HepG2 (cell line): ENCODE results near the gene TNFSF13. TPM values are rescaled to one million over a fixed set of nuclear protein-coding genes. Genes with fewer than 3 reads are reported as not detected.

Source experiments
- ATAC-seq: fragments of 200-7000 bp; cut with Tn5 transposase; 3 replicates; pipeline ENCODE4 v1.9.1; 2020; ENCODE audit warnings: mild to moderate bottlenecking, moderate library complexity
- BruUV-seq: library from RNA; stranded (reverse); fragments of 400-500 nt; replicated peaks from 2 replicates; lab custom pipeline; 2021; lab: Mats Ljungman, UMichigan
- CTCF ChIA-PET: fragments of 300-600 bp; formaldehyde crosslinking; extraction: SDS; loops from one replicate; lab custom pipeline; 2021; ENCODE audit warnings: low total read pairs, inconsistent platforms, low intra/inter-chr PET ratio; lab: Yijun Ruan, JAX
- POLR2A ChIA-PET: fragments of 350-600 bp; sonication (Branson Sonifier 250); formaldehyde crosslinking; loops from one replicate; lab custom pipeline; 2020; ENCODE audit warnings: antibody characterized with exemption, inconsistent platforms; lab: Yijun Ruan, JAX
- DNase-seq: peaks from one replicate; pipeline ENCODE4 v3.0.0-alpha.2; 2015; ENCODE audit warnings: low spot score
- FAIRE-seq: peaks from 3 replicates; lab custom pipeline; 2011; peaks lifted over from hg19 to GRCh38; lab: Jason Lieb, UNC
- H2AFZ ChIP-seq: one replicate; pipeline ENCODE4 v1.6.1; 2011; ENCODE audit warnings: low read length, inconsistent platforms
- H3K27ac ChIP-seq: fragments of 300-600 bp; 3 replicates; pipeline ENCODE4 v1.8.0; 2011; ENCODE audit warnings: mixed run types, mild to moderate bottlenecking, mixed read lengths, low read length, inconsistent platforms; ENCODE audit not compliant: insufficient read depth; ENCODE audit errors: extremely low read length
- H3K27me3 ChIP-seq, 2 experiments: fragments of 200-600 bp in 1 of 2; 2 replicates in 1 of 2; 3 replicates in 1 of 2; pipeline versions ENCODE4 v1.6.0 to v1.8.0; 2011; ENCODE audit warnings: low read length in 2 of 2, mild to moderate bottlenecking in 2 of 2, moderate library complexity in 2 of 2, inconsistent platforms in 1 of 2; ENCODE audit not compliant: insufficient read depth in 2 of 2, control insufficient read depth in 1 of 2
- H3K36me3 ChIP-seq, 2 experiments: fragments of 200-600 bp in 1 of 2; replicated peaks in 1 of 2; 2 replicates in 1 of 2; 3 replicates in 1 of 2; pipeline versions ENCODE4 v1.5.1 to v1.8.0; 2011; ENCODE audit warnings: low read length in 2 of 2, inconsistent platforms in 1 of 2; ENCODE audit not compliant: insufficient read depth in 2 of 2, control insufficient read depth in 1 of 2
- H3K4me1 ChIP-seq: 2 replicates; pipeline ENCODE4 v1.5.1; 2012; ENCODE audit warnings: low read length, inconsistent platforms; ENCODE audit not compliant: insufficient read depth
- H3K4me2 ChIP-seq: 2 replicates; pipeline ENCODE4 v1.6.0; 2011; ENCODE audit warnings: low read depth, low read length, inconsistent platforms
- H3K4me3 ChIP-seq, 3 experiments: fragments of 200-600 bp in 1 of 3; sonication (generic), shearing (Covaris generic) in 1 of 3; replicated peaks in 1 of 3; 2 replicates each; pipeline ENCODE4 v1.5.1; 2011 to 2016; ENCODE audit warnings: low read length in 3 of 3, inconsistent platforms in 2 of 3, low read depth in 2 of 3, mild to moderate bottlenecking in 2 of 3, control low read depth in 1 of 3, mixed read lengths in 1 of 3; ENCODE audit not compliant: insufficient read depth in 1 of 3
- H3K79me2 ChIP-seq: one replicate; pipeline ENCODE4 v1.6.1; 2011; ENCODE audit warnings: low read length, inconsistent platforms; ENCODE audit not compliant: insufficient read depth
- H3K9ac ChIP-seq: 2 replicates; pipeline ENCODE4 v1.6.0; 2011; ENCODE audit warnings: mild to moderate bottlenecking, low read depth, low read length, inconsistent platforms; ENCODE audit not compliant: insufficient read depth
- H3K9me3 ChIP-seq: 2 replicates; pipeline ENCODE4 v1.5.1; 2012; ENCODE audit warnings: mild to moderate bottlenecking, low read length
- H4K20me1 ChIP-seq: 2 replicates; pipeline ENCODE4 v1.6.0; 2011; ENCODE audit warnings: inconsistent platforms, mild to moderate bottlenecking, low read length, moderate library complexity; ENCODE audit not compliant: insufficient read depth
- CEBPB ChIP-seq: IDR thresholded peaks from 2 replicates; pipeline ENCODE4 v1.6.1; 2011; ENCODE audit warnings: low read depth, low read length, improper control_type of control experiment, borderline replicate concordance
- CEBPG ChIP-seq: IDR thresholded peaks from 2 replicates; pipeline ENCODE4 v1.6.1; 2016
- KDM5B ChIP-seq: sonication (generic); formaldehyde crosslinking; IDR thresholded peaks from 2 replicates; pipeline ENCODE4 v1.4.0; 2020; ENCODE audit warnings: missing genetic modification reagents, mild to moderate bottlenecking, borderline replicate concordance
- SETDB1 ChIP-seq: sonication (generic); formaldehyde crosslinking; IDR thresholded peaks from 2 replicates; pipeline ENCODE4 v1.5.1; 2020; ENCODE audit warnings: missing genetic modification reagents, mild to moderate bottlenecking, borderline replicate concordance
- ZBTB39 ChIP-seq: sonication (generic); formaldehyde crosslinking; IDR thresholded peaks from 2 replicates; pipeline ENCODE4 v1.5.0; 2020; ENCODE audit warnings: missing genetic modification reagents
- ZBTB42 ChIP-seq: sonication (generic); formaldehyde crosslinking; IDR thresholded peaks from 2 replicates; pipeline ENCODE4 v1.5.0; 2020; ENCODE audit warnings: mild to moderate bottlenecking, missing genetic modification reagents
- ZNF280D ChIP-seq: sonication (generic); formaldehyde crosslinking; IDR thresholded peaks from 2 replicates; pipeline ENCODE4 v1.5.1; 2020; ENCODE audit warnings: mild to moderate bottlenecking, missing genetic modification reagents
- ZNF451 ChIP-seq: sonication (generic); formaldehyde crosslinking; IDR thresholded peaks from 2 replicates; pipeline ENCODE4 v1.5.0; 2020; ENCODE audit warnings: mild to moderate bottlenecking, missing genetic modification reagents
- ZNF501 ChIP-seq: sonication (generic); formaldehyde crosslinking; IDR thresholded peaks from 2 replicates; pipeline ENCODE4 v1.5.1; 2020; ENCODE audit warnings: mild to moderate bottlenecking, moderate library complexity, missing genetic modification reagents
- ZNF576 ChIP-seq: sonication (generic); formaldehyde crosslinking; IDR thresholded peaks from 2 replicates; pipeline ENCODE4 v1.4.0; 2020; ENCODE audit warnings: mild to moderate bottlenecking, missing genetic modification reagents
- WGBS: methylation state at CpG from one replicate; pipeline ENCODE4 v1.1.6; 2017; ENCODE audit warnings: low lambda C conversion rate; 5-methylcytosine and 5-hydroxymethylcytosine counted together
- in situ Hi-C: cut with HindIII; loops from 2 replicates; pipeline ENCODE4 v1.10.0; 2017; ENCODE audit warnings: low pct_unique_long_range_greater_than_20kb; ENCODE audit not compliant: extremely low pct_ligation_motif_present
- intact Hi-C: fragments of 100-400 bp; cut with micrococcal nuclease; formaldehyde crosslinking; loops from one replicate; pipeline ENCODE4 v1.10.0; 2022; ENCODE audit not compliant: unreplicated experiment
- polyA plus RNA-seq, 8 experiments: library from polyadenylated mRNA; depleted of rRNA in 3 of 8; stranded (reverse) in 7 of 8; unstranded in 1 of 8; fragments of >200 nt; fragmentation: Illumina TruSeq in 4 of 8; extraction: Trizol in 4 of 8; gene quantifications; 2 replicates each; pipeline versions ENCODE4 v1.2.1 to v1.2.3, GENCODE V29; 2011 to 2016; ENCODE audit warnings: low read depth in 4 of 8, missing spikeins in 1 of 8, mixed read lengths in 1 of 8; ENCODE audit not compliant: insufficient read depth in 1 of 8
- total RNA-seq, 5 experiments: library from RNA; depleted of rRNA; stranded (reverse); fragments of >200 nt; fragmentation: Illumina TruSeq; extraction: Trizol; gene quantifications; 2 replicates each; pipeline ENCODE4 v1.2.3, GENCODE V29; 2016; ENCODE audit warnings: low read depth in 1 of 5

The TNFSF13 gene
- total and polyA plus RNA-seq, 2 of the 13 experiments (the other 11 are each of a cell fraction or from before 2014, with no cell fraction given): 2.5 to 3.3 TPM

GRCh38 chr17:7530023-7530900 lies 28.3 kb upstream of the TNFSF13 start:
- H2AFZ ChIP-seq: no peak overlapping the region
- no peaks in the 10 kb centered on the region for H3K9me3 ChIP-seq
- ChIA-PET POLR2A (no interaction called here), CTCF (no interaction called here)
- H3K4me3 ChIP-seq: no peak overlapping the region
- FAIRE-seq: no peak
- no peak for TF ChIP-seq ZBTB42 (CRISPR knock-in tag)
- TF ChIP-seq ZNF576: no peak
- no peak for TF ChIP-seq KDM5B (CRISPR knock-in tag)
- TF ChIP-seq CEBPG (CRISPR knock-in tag): 0 out of 2 replicates have a peak, but pooled peaks have one; percentile 6
- TF ChIP-seq ZNF451 (CRISPR knock-in tag): no peak
- TF ChIP-seq CEBPB: peak; percentile 55; the same call in 1 of the 2 replicates
- no peak for TF ChIP-seq ZNF501 (CRISPR knock-in tag)
- BruUV-seq: no TSS peak
- H3K4me1 ChIP-seq: peaks cover 32% of the 10 kb centered on the region
- no peak overlapping the region for H3K4me2 ChIP-seq
- H3K36me3 ChIP-seq: no peaks in the 10 kb centered on the region
- no peak for ATAC-seq
- H3K79me2 ChIP-seq: no peaks in the 10 kb centered on the region
- in situ Hi-C loops (no loop called here), intact Hi-C loops (no loop called here)
- DNase-seq: no peak
- 32% methylated on average over 6 of the region's 6 CpGs for WGBS
- H4K20me1 ChIP-seq: no peaks in the 10 kb centered on the region
- no peak overlapping the region for H3K27ac ChIP-seq
- peaks cover 0 to 1% of the 10 kb centered on the region in 2 experiments; a peak in 1 of 5 replicates for H3K27me3 ChIP-seq
- no peak overlapping the region for H3K9ac ChIP-seq

GRCh38 chr17:7538050-7538449 lies 20.5 kb upstream of the TNFSF13 start:
- ChIA-PET POLR2A (no interaction called here), CTCF (no interaction called here)
- H3K27me3 ChIP-seq: peaks cover 0 to 2% of the 10 kb centered on the region in 2 experiments; a peak in 1 of 5 replicates
- H3K4me1 ChIP-seq: peaks cover 49% of the 10 kb centered on the region
- in situ Hi-C loops (no loop called here), intact Hi-C loops (loop anchor here (2.0 kb wide), 1 partner anchor 13 kb away; no protein-coding TSS in a partner anchor)
- no peaks in the 10 kb centered on the region for H3K36me3 ChIP-seq
- no peaks in the 10 kb centered on the region for H4K20me1 ChIP-seq
- no peak for ATAC-seq
- BruUV-seq: no TSS peak
- no peak overlapping the region for H3K4me3 ChIP-seq
- H3K79me2 ChIP-seq: no peaks in the 10 kb centered on the region
- peaks cover 15% of the 10 kb centered on the region for H3K9me3 ChIP-seq
- H3K4me2 ChIP-seq: no peak overlapping the region
- TF ChIP-seq SETDB1 (0 out of 2 replicates have a peak, but pooled peaks have one; percentile 76), ZBTB39 (CRISPR knock-in tag) (no peak), ZNF280D (CRISPR knock-in tag) (0 out of 2 replicates have a peak, but pooled peaks have one; percentile 33)
- no peak for DNase-seq
- FAIRE-seq: no peak
- H3K27ac ChIP-seq: no peak overlapping the region
- H3K9ac ChIP-seq: no peak overlapping the region
- no peak overlapping the region for H2AFZ ChIP-seq
- 62% methylated on average over 3 of the region's 3 CpGs for WGBS
